Measurements from ENCODE around the gene SMOC2.

Gene SMOC2

DNA sequence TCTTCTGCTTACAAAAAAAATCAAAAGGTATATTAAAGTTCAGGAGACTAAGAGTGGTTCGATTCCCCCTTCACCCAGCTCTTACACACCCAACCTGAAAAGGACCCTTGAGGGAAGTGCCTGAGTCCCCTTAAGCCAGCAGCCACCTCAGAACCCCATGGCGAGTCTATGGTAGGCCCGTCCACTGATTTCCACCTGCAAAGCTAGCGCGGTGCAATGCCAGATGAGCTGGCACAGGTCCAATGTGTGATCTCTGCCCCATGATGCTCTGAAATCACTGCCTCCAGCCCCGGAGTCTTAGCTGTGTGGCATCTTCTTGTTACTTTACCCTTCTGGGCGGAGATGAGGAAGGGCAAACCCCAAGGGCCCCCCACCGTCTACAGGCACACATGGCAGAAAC is 109.3 kb downstream of the SMOC2 start:
- Histone ChIP-seq H3K4me3 (ENCODE audit: severe bottlenecking) (no peak overlapping the region), H3K36me3 (ENCODE audit: low read depth) (no peaks in the 10 kb centered on the region), H3K27ac (ENCODE audit: poor library complexity, severe bottlenecking) (no peak overlapping the region), H3K27me3 (ENCODE audit: insufficient read depth, poor library complexity, severe bottlenecking) (no peaks in the 10 kb centered on the region), H3K4me1 (ENCODE audit: insufficient read depth, poor library complexity, severe bottlenecking) (no peaks in the 10 kb centered on the region), H3K9me3 (ENCODE audit: severe bottlenecking) (peaks cover 2% of the 10 kb centered on the region)
- ATAC-seq (ENCODE audit: low read depth), result no peak
- TF ChIP-seq, protein P1, sequence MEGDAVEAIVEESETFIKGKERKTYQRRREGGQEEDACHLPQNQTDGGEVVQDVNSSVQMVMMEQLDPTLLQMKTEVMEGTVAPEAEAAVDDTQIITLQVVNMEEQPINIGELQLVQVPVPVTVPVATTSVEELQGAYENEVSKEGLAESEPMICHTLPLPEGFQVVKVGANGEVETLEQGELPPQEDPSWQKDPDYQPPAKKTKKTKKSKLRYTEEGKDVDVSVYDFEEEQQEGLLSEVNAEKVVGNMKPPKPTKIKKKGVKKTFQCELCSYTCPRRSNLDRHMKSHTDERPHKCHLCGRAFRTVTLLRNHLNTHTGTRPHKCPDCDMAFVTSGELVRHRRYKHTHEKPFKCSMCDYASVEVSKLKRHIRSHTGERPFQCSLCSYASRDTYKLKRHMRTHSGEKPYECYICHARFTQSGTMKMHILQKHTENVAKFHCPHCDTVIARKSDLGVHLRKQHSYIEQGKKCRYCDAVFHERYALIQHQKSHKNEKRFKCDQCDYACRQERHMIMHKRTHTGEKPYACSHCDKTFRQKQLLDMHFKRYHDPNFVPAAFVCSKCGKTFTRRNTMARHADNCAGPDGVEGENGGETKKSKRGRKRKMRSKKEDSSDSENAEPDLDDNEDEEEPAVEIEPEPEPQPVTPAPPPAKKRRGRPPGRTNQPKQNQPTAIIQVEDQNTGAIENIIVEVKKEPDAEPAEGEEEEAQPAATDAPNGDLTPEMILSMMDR (IDR thresholded peaks at IDR 0.05; ENCODE audit: poor library complexity, severe bottlenecking), result no peak
- DNase-seq (ENCODE audit: low spot score), result no peak

DNA sequence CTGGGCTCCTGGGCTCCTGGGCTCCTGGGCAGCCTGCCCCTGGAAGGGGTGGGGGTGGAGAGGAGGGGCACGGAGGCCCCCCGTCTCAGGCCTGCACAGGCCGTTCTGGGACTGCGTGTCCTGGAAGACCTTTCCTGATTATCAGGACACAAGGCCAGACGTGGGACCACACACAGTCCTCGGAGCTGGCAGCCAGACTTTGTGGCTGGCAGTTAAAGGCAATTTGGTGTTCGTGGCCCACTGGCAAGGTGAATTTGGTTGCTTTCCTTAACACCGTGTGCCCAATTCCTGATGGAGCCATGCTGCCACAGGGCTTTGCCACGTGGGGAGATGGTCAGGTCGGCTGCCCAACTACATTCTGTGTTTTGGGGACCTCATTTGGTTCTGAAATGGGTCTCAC is 113.5 kb downstream of the SMOC2 start:
- Histone ChIP-seq H3K4me1 (ENCODE audit: insufficient read depth, poor library complexity, severe bottlenecking) (no peaks in the 10 kb centered on the region), H3K27me3 (ENCODE audit: insufficient read depth, poor library complexity, severe bottlenecking) (no peaks in the 10 kb centered on the region), H3K36me3 (ENCODE audit: low read depth) (no peaks in the 10 kb centered on the region), H3K27ac (ENCODE audit: poor library complexity, severe bottlenecking) (no peak overlapping the region), H3K9me3 (ENCODE audit: severe bottlenecking) (peaks cover 2% of the 10 kb centered on the region), H3K4me3 (ENCODE audit: severe bottlenecking) (no peak overlapping the region)
- no peak for ATAC-seq (ENCODE audit: low read depth)
- TF ChIP-seq, protein P1 (IDR thresholded peaks at IDR 0.05; ENCODE audit: poor library complexity, severe bottlenecking), result no peak
- DNase-seq (ENCODE audit: low spot score), result no peak

GRCh38 chr6:168554898-168555617 is 114.1 kb downstream of the SMOC2 start:
- ATAC-seq (ENCODE audit: low read depth), result no peak
- TF ChIP-seq, protein P1 (IDR thresholded peaks at IDR 0.05; ENCODE audit: poor library complexity, severe bottlenecking), result no peak
- H3K4me3 ChIP-seq (ENCODE audit: severe bottlenecking), result no peak overlapping the region
- peaks cover 2% of the 10 kb centered on the region for H3K9me3 ChIP-seq (ENCODE audit: severe bottlenecking)
- H3K36me3 ChIP-seq (ENCODE audit: low read depth), result no peaks in the 10 kb centered on the region
- no peaks in the 10 kb centered on the region for H3K4me1 ChIP-seq (ENCODE audit: insufficient read depth, poor library complexity, severe bottlenecking)
- no peaks in the 10 kb centered on the region for H3K27me3 ChIP-seq (ENCODE audit: insufficient read depth, poor library complexity, severe bottlenecking)
- DNase-seq (ENCODE audit: low spot score), result no peak
- no peak overlapping the region for H3K27ac ChIP-seq (ENCODE audit: poor library complexity, severe bottlenecking)

DNA sequence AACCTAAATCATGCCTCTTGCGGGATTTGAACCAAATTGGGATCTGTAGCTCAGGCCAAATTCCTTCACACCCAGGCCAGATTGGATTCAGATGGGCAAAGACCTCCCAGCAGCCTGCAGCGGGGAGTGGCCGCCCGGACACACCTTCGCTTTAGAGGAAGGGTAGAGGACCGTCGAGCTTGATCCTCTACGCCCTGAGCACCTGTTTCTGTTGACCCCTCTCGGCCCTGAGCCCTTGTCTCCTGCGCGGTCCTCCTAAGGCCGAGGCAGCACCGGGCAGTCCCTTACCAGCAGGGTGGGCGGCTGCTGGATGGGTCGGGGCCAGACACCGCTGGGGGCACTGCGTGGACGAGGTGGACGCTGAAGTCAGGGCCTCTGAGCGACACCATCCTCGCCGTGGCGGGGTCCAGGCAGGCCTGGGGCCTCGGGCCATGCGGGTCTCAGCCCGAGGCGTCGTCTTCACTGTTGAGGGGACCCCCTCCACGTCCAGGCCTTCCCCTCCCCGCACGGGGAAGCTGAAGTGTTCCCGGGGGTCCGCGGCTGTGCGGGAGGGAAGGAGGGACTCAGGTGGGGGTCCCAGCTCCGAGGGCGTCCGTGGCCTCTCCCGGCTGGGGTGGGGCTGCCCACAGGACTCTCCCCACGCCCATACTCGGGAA is 114.8 kb downstream of the SMOC2 start:
- DNase-seq (ENCODE audit: low spot score), result no peak
- H3K36me3 ChIP-seq (ENCODE audit: low read depth), result no peaks in the 10 kb centered on the region
- peaks cover 2% of the 10 kb centered on the region for H3K9me3 ChIP-seq (ENCODE audit: severe bottlenecking)
- H3K27ac ChIP-seq (ENCODE audit: poor library complexity, severe bottlenecking), result no peak overlapping the region
- H3K4me3 ChIP-seq (ENCODE audit: severe bottlenecking), result no peak overlapping the region
- no peak for ATAC-seq (ENCODE audit: low read depth)
- TF ChIP-seq, protein P1 (IDR thresholded peaks at IDR 0.05; ENCODE audit: poor library complexity, severe bottlenecking), result no peak
- no peaks in the 10 kb centered on the region for H3K27me3 ChIP-seq (ENCODE audit: insufficient read depth, poor library complexity, severe bottlenecking)
- no peaks in the 10 kb centered on the region for H3K4me1 ChIP-seq (ENCODE audit: insufficient read depth, poor library complexity, severe bottlenecking)

- Histone ChIP-seq H3K4me3 (ENCODE audit: severe bottlenecking) (no peak overlapping the region), H3K9me3 (ENCODE audit: severe bottlenecking) (no peaks in the 10 kb centered on the region), H3K27ac (ENCODE audit: poor library complexity, severe bottlenecking) (no peak overlapping the region), H3K27me3 (ENCODE audit: insufficient read depth, poor library complexity, severe bottlenecking) (no peaks in the 10 kb centered on the region), H3K36me3 (ENCODE audit: low read depth) (no peaks in the 10 kb centered on the region), H3K4me1 (ENCODE audit: insufficient read depth, poor library complexity, severe bottlenecking) (no peaks in the 10 kb centered on the region)
- TF ChIP-seq, protein P1 (IDR thresholded peaks at IDR 0.05; ENCODE audit: poor library complexity, severe bottlenecking), result no peak
- ATAC-seq (ENCODE audit: low read depth) (no peak), DNase-seq (ENCODE audit: low spot score) (no peak)
Measured at GRCh38 chr6:168557512-168557911, 116.5 kb downstream of the SMOC2 start.
